Stimulated activated CD8-positive, alpha-beta memory T cell treated with anti-CD3 and anti-CD28 coated beads, Interleukin-7, amount 100 ng/mL, for 1 hour (primary cell): Measurements from ENCODE around the gene MAP4.
"Not testable (repeated sequence)": the region's sequence is repeated elsewhere in the genome, so short reads cannot be mapped to it uniquely, and the experiment has no call there.

Experiments used
- DNase-seq, 2 donors: peaks; one replicate each; pipeline ENCODE4 v3.0.0-alpha.2; 2020; ENCODE audit warnings: low read depth in 2 of 2

MAP4 gene

GRCh38 chr3:47846186-47846879 is 169.9 kb downstream of the MAP4 start:
- DNase-seq, result no peak

DNA sequence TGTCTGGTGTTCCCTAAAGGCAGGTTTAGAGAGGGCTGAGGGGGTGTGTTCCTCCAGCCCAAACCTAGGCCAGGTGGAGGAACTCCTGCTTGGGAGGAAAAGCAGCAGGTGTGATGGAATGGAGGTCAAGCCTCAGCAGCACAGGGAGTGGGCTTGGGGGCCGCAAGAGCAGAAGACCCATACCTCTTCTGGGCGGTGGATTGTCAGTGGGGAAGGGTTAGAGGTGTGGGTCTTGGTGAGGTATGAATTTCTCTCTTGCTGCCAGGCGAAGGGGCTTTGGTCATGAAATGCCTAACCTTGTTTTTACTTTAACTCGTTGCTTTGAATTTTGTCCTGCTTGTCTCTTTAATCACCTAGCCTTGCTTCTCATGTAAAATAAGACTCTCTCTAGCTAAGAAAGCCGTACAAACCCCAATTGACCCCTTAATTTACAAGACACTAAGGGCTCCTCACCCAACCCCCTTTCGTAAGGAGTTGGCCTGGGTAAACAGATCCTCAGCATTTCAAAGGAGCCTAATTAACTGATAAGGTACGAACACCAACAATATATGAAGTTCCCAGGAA is 174.3 kb downstream of the MAP4 start:
- DNase-seq, result no peak

- DNase-seq, result no peak
Measured at GRCh38 chr3:47838503-47838902, 177.7 kb downstream of the MAP4 start.

GRCh38 chr3:47836986-47837385 is 179.2 kb downstream of the MAP4 start:
- no peak for DNase-seq

DNA sequence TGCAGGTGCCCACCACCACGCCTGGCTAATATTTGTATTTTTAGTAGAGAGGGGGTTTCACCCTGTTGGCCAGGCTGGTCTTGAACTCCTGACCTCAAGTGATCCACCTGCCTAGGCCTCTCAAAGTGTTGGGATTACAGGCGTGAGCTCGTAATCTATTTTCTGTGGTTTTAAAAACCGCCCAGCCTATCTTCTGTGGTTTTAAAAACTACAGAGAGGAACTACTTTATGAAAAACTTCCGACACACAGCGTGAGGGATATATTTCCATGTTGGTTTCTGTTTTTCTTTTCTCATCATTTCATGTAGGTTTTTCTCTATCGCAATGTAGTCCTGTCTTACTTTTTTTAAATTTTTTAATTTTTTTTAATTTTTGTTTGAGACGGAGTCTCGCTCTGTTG is 186.7 kb downstream of the MAP4 start:
- DNase-seq, result not testable (repeated sequence)

- no peak for DNase-seq
Measured at GRCh38 chr3:47825590-47825989, 190.6 kb downstream of the MAP4 start.

- peak; percentile 56 to 58 for DNase-seq
Measured at GRCh38 chr3:47824541-47825473, 191.4 kb downstream of the MAP4 start.

GRCh38 chr3:47817609-47818008 is 198.6 kb downstream of the MAP4 start:
- DNase-seq, result no peak

GRCh38 chr3:47813551-47814177 is 202.6 kb downstream of the MAP4 start:
- DNase-seq, result no peak

DNA sequence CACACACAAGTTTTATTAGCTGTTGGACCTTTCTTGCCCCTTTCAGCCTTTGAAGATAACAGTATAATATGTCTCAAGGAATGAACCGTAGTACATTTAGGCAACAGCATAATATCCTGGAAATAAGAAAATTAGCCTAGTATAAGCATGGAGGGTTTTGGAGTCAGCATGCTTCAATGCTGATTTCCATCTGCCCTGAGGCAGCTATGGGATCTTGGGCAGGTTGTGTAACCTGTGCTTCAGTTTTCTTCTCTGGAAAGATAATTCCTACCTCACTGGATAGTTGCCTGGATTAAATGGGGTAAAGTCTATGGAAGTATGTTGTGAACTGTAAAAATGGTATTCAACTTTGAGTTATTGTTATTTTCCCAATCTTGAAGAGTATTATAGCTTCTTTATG is 211.6 kb downstream of the MAP4 start:
- DNase-seq, result no peak

DNA sequence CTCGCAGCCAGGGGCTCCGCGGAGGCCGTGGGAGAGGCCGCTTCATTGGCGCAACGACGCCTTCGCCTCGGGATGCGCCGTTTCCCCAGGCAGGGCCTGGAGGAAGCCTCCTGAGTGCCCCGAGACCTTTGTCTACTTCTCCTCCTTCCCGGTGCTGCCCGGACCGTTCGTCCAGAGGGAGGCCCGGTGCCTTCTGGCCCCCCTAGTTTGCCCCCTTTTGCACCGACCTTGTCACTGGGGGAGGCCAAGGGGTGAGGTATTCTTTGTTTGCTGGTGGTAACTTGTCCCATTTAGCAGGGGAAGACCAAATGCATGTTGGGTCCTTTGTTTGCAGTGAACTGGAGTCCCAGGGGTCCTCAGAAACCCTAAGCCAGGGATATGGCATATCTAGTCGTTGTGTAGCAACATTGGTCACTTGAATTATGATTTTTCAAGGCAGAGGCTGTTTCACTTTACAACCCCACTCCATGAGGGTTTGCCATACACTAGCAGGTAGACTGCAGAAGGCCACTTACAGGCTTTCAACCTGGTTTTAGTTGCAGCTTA is 212.7 kb downstream of the MAP4 start:
- no peak for DNase-seq

DNA sequence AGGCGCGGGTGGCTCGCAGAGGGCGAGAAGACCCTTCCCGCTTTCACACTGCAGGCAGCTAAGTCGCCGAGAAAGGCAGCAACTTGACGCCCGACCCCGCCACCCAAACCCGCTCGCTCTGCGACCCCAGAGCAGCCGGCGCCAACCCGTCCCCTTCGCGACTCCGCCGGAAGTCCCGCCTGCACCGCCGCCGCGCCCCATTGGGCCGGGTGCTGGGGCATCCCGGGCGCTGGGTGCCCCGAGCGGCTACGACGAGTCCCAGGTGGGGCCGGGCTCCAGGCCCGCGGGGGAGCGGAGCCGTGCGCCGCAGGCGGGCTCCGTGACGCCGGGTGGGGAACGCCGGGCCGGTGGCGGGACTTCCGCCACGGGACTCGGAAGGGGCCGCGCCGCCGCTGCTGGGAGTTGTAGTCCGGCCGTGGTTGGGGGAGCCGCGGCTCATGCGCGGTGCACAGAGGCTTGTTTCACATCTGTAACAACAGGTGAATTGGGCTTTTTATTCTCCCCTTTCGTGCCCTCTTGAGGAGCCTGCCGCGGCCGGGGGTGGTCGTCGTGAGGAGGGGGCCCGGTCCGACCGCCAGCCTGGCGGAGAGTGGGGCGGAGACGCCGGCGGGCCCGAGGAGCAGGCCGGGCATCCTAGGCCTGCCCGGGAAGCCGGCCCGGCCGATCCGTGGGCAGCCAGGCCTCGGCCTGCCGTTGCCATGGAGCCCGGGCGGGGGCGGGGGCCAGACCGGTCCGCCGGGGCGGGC is 213.3 kb downstream of the MAP4 start, which contains the start of gene DHX30:
Gene DHX30, plus strand, starts transcription at position 405 of the 746 bp plus-strand sequence. CDS start 7,546 bp downstream, outside the sequence.
- DNase-seq, result peak; percentile 63 to 71
